VCaP (cell line): ENCODE data around the gene SNTG2.

ENCODE experiments used
- H3K27ac ChIP-seq: fragments of 450-650 bp; 2 replicates; pipeline ENCODE4 v1.5.1; 2017
- CTCF ChIP-seq: fragments of 450-650 bp; conservative IDR thresholded peaks from 2 replicates; pipeline ENCODE4 v1.5.1; 2017; ENCODE audit warnings: mild to moderate bottlenecking, moderate library complexity

Gene SNTG2

GRCh38 chr2:981258-981657 lies 30.6 kb downstream of the SNTG2 start:
- no peak for TF ChIP-seq CTCF
- no peak overlapping the region for H3K27ac ChIP-seq

- TF ChIP-seq CTCF, result no peak
- no peak overlapping the region for H3K27ac ChIP-seq
Observed at GRCh38 chr2:981759-982158, 31.1 kb downstream of the SNTG2 start.

GRCh38 chr2:985317-985898 lies 34.8 kb downstream of the SNTG2 start:
- H3K27ac ChIP-seq, result no peak overlapping the region
- TF ChIP-seq CTCF, result no peak

GRCh38 chr2:987789-988188 lies 37.1 kb downstream of the SNTG2 start:
- no peak overlapping the region for H3K27ac ChIP-seq
- TF ChIP-seq CTCF, result no peak

- TF ChIP-seq CTCF, result no peak
- no peak overlapping the region for H3K27ac ChIP-seq
Observed at GRCh38 chr2:989781-990467, 39.3 kb downstream of the SNTG2 start.

GRCh38 chr2:990970-991369 lies 40.3 kb downstream of the SNTG2 start:
- no peak for TF ChIP-seq CTCF
- H3K27ac ChIP-seq, result no peak overlapping the region

- no peak overlapping the region for H3K27ac ChIP-seq
- no peak for TF ChIP-seq CTCF
Observed at GRCh38 chr2:1002350-1002749, 51.7 kb downstream of the SNTG2 start.
